ENCODE data around the gene LRRC23. TPM values are rescaled to one million over a fixed set of nuclear protein-coding genes. Genes with fewer than 3 reads are reported as not detected.

The LRRC23 gene
- total and polyA plus RNA-seq, 2 donors (not counting 1 experiment from before 2014, with no cell fraction given): 5.3 to 14.4 TPM

- POLR2A ChIA-PET: interaction anchor here (0.9 to 18.5 kb wide), 16 partner anchors 15 to 450 kb away, joined by 3 to 662 read pairs (median 5); partner anchors contain the start of genes C1RL, CDCA3, COPS7A and ENO2
- DNase-seq (no peak), ATAC-seq (ENCODE audit: low read depth) (peak; percentile 52)
- no peaks in the 10 kb centered on the region for H3K9me3 ChIP-seq (ENCODE audit: control extremely low read depth in 1 of 3, control insufficient read depth in 2 of 3, insufficient read depth in 1 of 3, low read length in 2 of 3)
- Mint-ChIP-seq H3K4me1 (peaks cover 59% of the 10 kb centered on the region), H3K27ac (peak overlapping the region; percentile 97), H3K27me3 (no peaks in the 10 kb centered on the region), H3K9me3 (ENCODE audit: insufficient read depth) (no peaks in the 10 kb centered on the region), H3K4me3 (peak overlapping the region; percentile 97)
- peaks cover 0 to 10% of the 10 kb centered on the region in 2 experiments for H3K36me3 ChIP-seq (replicated peaks in 1 of 2; ENCODE audit: control extremely low read depth in 1 of 2, control insufficient read depth in 1 of 2, extremely low read depth in 1 of 2, insufficient read depth in 2 of 2, low read length in 1 of 2)
- H3K27me3 ChIP-seq (replicated peaks in 1 of 4; ENCODE audit: control extremely low read depth in 1 of 4, control insufficient read depth in 3 of 4, insufficient read depth in 4 of 4, low read length in 3 of 4): no peaks in the 10 kb centered on the region
- H3K79me2 ChIP-seq (ENCODE audit: control insufficient read depth, insufficient read depth, low read length): peaks cover 11% of the 10 kb centered on the region
- CTCF ChIA-PET: interaction anchor here (0.8 to 16.6 kb wide), 20 partner anchors 8 to 308 kb away, joined by 3 to 944 read pairs (median 9); partner anchors contain the start of genes C1RL, EMG1, LPCAT3 and MLF2
- intact Hi-C loops (cut with micrococcal nuclease): loop anchor here (10.0 kb wide), 1 partner anchor 309 kb away; the partner anchor contains the start of gene LPAR5
- H3K9ac ChIP-seq (ENCODE audit: low read length): peak overlapping the region; percentile 89
- peak overlapping the region; percentile 99 for H3K4me2 ChIP-seq (replicated peaks; ENCODE audit: low read depth, low read length, poor library complexity, severe bottlenecking)
- TF ChIP-seq EZH2 (IDR thresholded peaks at IDR 0.05; ENCODE audit: borderline replicate concordance, insufficient read depth, low read depth, low read length, poor library complexity, severe bottlenecking) (no peak), CTCF (IDR thresholded peaks at IDR 0.05) (no peak)
- no peaks in the 10 kb centered on the region for H4K20me1 ChIP-seq (ENCODE audit: control insufficient read depth, insufficient read depth, low read length, poor library complexity, severe bottlenecking)
- peak overlapping the region in 4 of 5 experiments; percentile 76 to 92 (median 80) for H3K4me3 ChIP-seq (ENCODE audit: control extremely low read depth in 1 of 5, extremely low read depth in 1 of 5, insufficient read depth in 1 of 5, low read depth in 2 of 5, low read length in 4 of 5)
- WGBS (ENCODE audit: insufficient coverage): 0% methylated on average over 8 of the region's 13 CpGs
- peak overlapping the region; percentile 72 for H2AFZ ChIP-seq (ENCODE audit: insufficient read depth, low read depth, low read length, poor library complexity, severe bottlenecking)
- peaks cover 45 to 67% of the 10 kb centered on the region in 2 donors for H3K4me1 ChIP-seq (ENCODE audit: control insufficient read depth in 2 of 2, insufficient read depth in 2 of 2, low read length in 2 of 2)
- peak overlapping the region; percentile 93 to 99 for H3K27ac ChIP-seq (ENCODE audit: low read length in 2 of 2)
Observed at GRCh38 chr12:6943389-6943721, 38.7 kb downstream of the LRRC23 start.

GRCh38 chr12:6943722-6944380, 39.2 kb downstream of the LRRC23 start, which contains the start of the genes C12orf57 and RNU7-1:
TSS of gene C12orf57 (plus strand) at chr12:6944022. CDS start at chr12:6944122, 100 bp downstream.
TSS of gene RNU7-1 (plus strand) at chr12:6943816.
- peak within 1 kb of the TSS; percentile 93 to 99 for H3K27ac ChIP-seq (ENCODE audit: low read length in 2 of 2)
- peak within 1 kb of the TSS; percentile 99 for H3K4me2 ChIP-seq (replicated peaks; ENCODE audit: low read depth, low read length, poor library complexity, severe bottlenecking)
- Mint-ChIP-seq H3K9me3 (ENCODE audit: insufficient read depth) (no peaks in the 10 kb centered on the region), H3K4me1 (peaks cover 61% of the 10 kb centered on the region), H3K4me3 (peak within 1 kb of the TSS; percentile 97), H3K27ac (peak within 1 kb of the TSS; percentile 97), H3K27me3 (no peaks in the 10 kb centered on the region)
- ChIA-PET CTCF (interaction anchor here (0.8 to 16.6 kb wide), 23 partner anchors 8 to 309 kb away, joined by 3 to 944 read pairs (median 6); partner anchors contain the start of genes C1RL, EMG1, LPCAT3 and MLF2), POLR2A (interaction anchor here (0.9 to 18.5 kb wide), 17 partner anchors 14 to 451 kb away, joined by 3 to 662 read pairs (median 5); partner anchors contain the start of genes C1RL, CDCA3, COPS7A and ENO2)
- no peak for TF ChIP-seq EZH2 (IDR thresholded peaks at IDR 0.05; ENCODE audit: borderline replicate concordance, insufficient read depth, low read depth, low read length, poor library complexity, severe bottlenecking)
- TF ChIP-seq CTCF (IDR thresholded peaks at IDR 0.05): no peak
- no peaks in the 10 kb centered on the region for H4K20me1 ChIP-seq (ENCODE audit: control insufficient read depth, insufficient read depth, low read length, poor library complexity, severe bottlenecking)
- H3K4me1 ChIP-seq (ENCODE audit: control insufficient read depth in 2 of 2, insufficient read depth in 2 of 2, low read length in 2 of 2): peaks cover 48 to 67% of the 10 kb centered on the region in 2 donors
- H3K9me3 ChIP-seq (ENCODE audit: control extremely low read depth in 1 of 3, control insufficient read depth in 2 of 3, insufficient read depth in 1 of 3, low read length in 2 of 3): no peaks in the 10 kb centered on the region
- peaks cover 0 to 10% of the 10 kb centered on the region in 2 experiments for H3K36me3 ChIP-seq (replicated peaks in 1 of 2; ENCODE audit: control extremely low read depth in 1 of 2, control insufficient read depth in 1 of 2, extremely low read depth in 1 of 2, insufficient read depth in 2 of 2, low read length in 1 of 2)
- peak; percentile 55 for ATAC-seq (ENCODE audit: low read depth)
- H3K9ac ChIP-seq (ENCODE audit: low read length): peak within 1 kb of the TSS; percentile 89
- peak within 1 kb of the TSS; percentile 72 for H2AFZ ChIP-seq (ENCODE audit: insufficient read depth, low read depth, low read length, poor library complexity, severe bottlenecking)
- intact Hi-C loops (cut with micrococcal nuclease): loop anchor here (1.0 to 10.0 kb wide), 7 partner anchors 17 to 309 kb away; partner anchors contain the start of genes C1RL, EMG1, LPAR5 and LPCAT3
- peak within 1 kb of the TSS; percentile 25 to 92 (median 80) for H3K4me3 ChIP-seq (ENCODE audit: control extremely low read depth in 1 of 5, extremely low read depth in 1 of 5, insufficient read depth in 1 of 5, low read depth in 2 of 5, low read length in 4 of 5)
- peaks cover 9% of the 10 kb centered on the region for H3K79me2 ChIP-seq (ENCODE audit: control insufficient read depth, insufficient read depth, low read length)
- peak; percentile 94 for DNase-seq
- no peaks in the 10 kb centered on the region for H3K27me3 ChIP-seq (replicated peaks in 1 of 4; ENCODE audit: control extremely low read depth in 1 of 4, control insufficient read depth in 3 of 4, insufficient read depth in 4 of 4, low read length in 3 of 4)
- 0% methylated on average over 26 of the region's 31 CpGs for WGBS (ENCODE audit: insufficient coverage)

Measured in B cell (primary cell).